Body of pancreas (tissue), 4 donors: Measurements from ENCODE around the gene KIF18A. TPM values are rescaled to one million over a fixed set of nuclear protein-coding genes. Genes with fewer than 3 reads are reported as not detected.

Source experiments
- ATAC-seq: fragments of 150-250 bp; one replicate; pipeline ENCODE4 v1.9.1; 2016
- DNase-seq, 4 donors: peaks; one replicate each; pipeline ENCODE4 v3.0.0-alpha.2; 2019
- H3K27ac ChIP-seq, 4 donors: fragments of 200-600 bp; sonication (generic); 1 replicate in 3 of 4; 2 replicates in 1 of 4; pipeline versions ENCODE4 v1.5.1 to v1.6.1; 2016 to 2019; ENCODE audit warnings: mild to moderate bottlenecking in 1 of 4, mixed read lengths in 1 of 4, moderate library complexity in 1 of 4
- H3K27me3 ChIP-seq, 2 donors: fragments of 200-600 bp; sonication (generic); one replicate each; pipeline ENCODE4 v1.6.0; 2016; ENCODE audit warnings: mild to moderate bottlenecking in 1 of 2
- H3K36me3 ChIP-seq, 2 donors: fragments of 200-600 bp; sonication (generic); replicated peaks in 1 of 2; 2 replicates each; pipeline ENCODE4 v1.5.1; 2016; ENCODE audit warnings: low read depth in 2 of 2; ENCODE audit not compliant: insufficient read depth in 1 of 2
- H3K4me1 ChIP-seq: fragments of 200-600 bp; sonication (generic); one replicate; pipeline ENCODE4 v1.6.0; 2016
- H3K4me3 ChIP-seq, 2 donors: fragments of 200-600 bp; sonication (generic); 1 replicate in 1 of 2; 2 replicates in 1 of 2; pipeline ENCODE4 v1.5.1; 2016 to 2019
- H3K9me3 ChIP-seq, 3 donors: fragments of 200-600 bp; sonication (generic); 1 replicate in 2 of 3; 2 replicates in 1 of 3; pipeline ENCODE4 v1.5.1; 2016
- CTCF ChIP-seq, 7 experiments: fragments of 450-650 bp in 4 of 7; fragments of 200-600 bp in 3 of 7; sonication (generic) in 3 of 7; IDR thresholded peaks; one replicate each; pipeline ENCODE4 v1.5.1; 2016 to 2019; ENCODE audit warnings: antibody characterized with exemption in 7 of 7
- POLR2A ChIP-seq, 3 donors: fragments of 450-650 bp; IDR thresholded peaks; one replicate each; pipeline ENCODE4 v1.6.1; 2016; ENCODE audit warnings: antibody characterized with exemption in 3 of 3, mild to moderate bottlenecking in 2 of 3
- WGBS, 2 donors: methylation state at CpG; one replicate each; pipeline ENCODE4 v1.1.5; 2017; 5-methylcytosine and 5-hydroxymethylcytosine counted together
- intact Hi-C: fragments of 100-400 bp; cut with DNase I; formaldehyde crosslinking; loops from one replicate; pipeline ENCODE4 v1.15.1; 2023
- total RNA-seq, 2 donors: library from RNA; depleted of rRNA; stranded (reverse); fragments of >200 nt; gene quantifications; one replicate each; pipeline ENCODE4 v1.1.0, GENCODE V29; 2016

KIF18A gene
- total RNA-seq, 2 donors from 2014 or later: 0.52 TPM; not detected in 1

GRCh38 chr11:28058333-28058732, 49.6 kb downstream of the KIF18A start:
- H3K27ac ChIP-seq: no peak overlapping the region
- H3K4me1 ChIP-seq: no peaks in the 10 kb centered on the region
- ATAC-seq: no peak
- intact Hi-C loops: no loop called here
- no peak overlapping the region for H3K4me3 ChIP-seq
- DNase-seq: no peak
- no peak for TF ChIP-seq CTCF (IDR thresholded peaks at IDR 0.05)
- TF ChIP-seq POLR2A (IDR thresholded peaks at IDR 0.05): no peak
- no peaks in the 10 kb centered on the region for H3K36me3 ChIP-seq
- no peaks in the 10 kb centered on the region for H3K27me3 ChIP-seq
- H3K9me3 ChIP-seq: no peaks in the 10 kb centered on the region

- Histone ChIP-seq H3K9me3 (no peaks in the 10 kb centered on the region), H3K27me3 (no peaks in the 10 kb centered on the region), H3K27ac (no peak overlapping the region), H3K36me3 (no peaks in the 10 kb centered on the region), H3K4me1 (no peaks in the 10 kb centered on the region), H3K4me3 (no peak overlapping the region)
- WGBS, 2 donors: 92 to 94% methylated on average over 2 of the region's 2 CpGs
- TF ChIP-seq CTCF (IDR thresholded peaks at IDR 0.05): no peak
- no peak for TF ChIP-seq POLR2A (IDR thresholded peaks at IDR 0.05)
- DNase-seq (no peak), ATAC-seq (no peak)
- intact Hi-C loops: no loop called here
These were observed 53.1 kb downstream of the KIF18A start for GRCh38 chr11:28054821-28055220.

GRCh38 chr11:28049338-28050216, 58.4 kb downstream of the KIF18A start:
- DNase-seq (no peak), ATAC-seq (no peak)
- H3K27me3 ChIP-seq: no peaks in the 10 kb centered on the region
- intact Hi-C loops: no loop called here
- H3K9me3 ChIP-seq: no peaks in the 10 kb centered on the region
- H3K36me3 ChIP-seq: no peaks in the 10 kb centered on the region
- WGBS, 2 donors: 69% methylated on average over 5 of the region's 5 CpGs
- TF ChIP-seq POLR2A (IDR thresholded peaks at IDR 0.05) (no peak), CTCF (IDR thresholded peaks at IDR 0.05) (no peak)
- no peaks in the 10 kb centered on the region for H3K4me1 ChIP-seq
- H3K4me3 ChIP-seq: no peak overlapping the region
- H3K27ac ChIP-seq: no peak overlapping the region

GRCh38 chr11:28048812-28049211, 59.1 kb downstream of the KIF18A start:
- TF ChIP-seq CTCF (IDR thresholded peaks at IDR 0.05) (no peak), POLR2A (IDR thresholded peaks at IDR 0.05) (no peak)
- no peaks in the 10 kb centered on the region for H3K36me3 ChIP-seq
- ATAC-seq: no peak
- no peak for DNase-seq
- intact Hi-C loops: no loop called here
- H3K4me1 ChIP-seq: no peaks in the 10 kb centered on the region
- H3K9me3 ChIP-seq: no peaks in the 10 kb centered on the region
- no peak overlapping the region for H3K27ac ChIP-seq
- H3K27me3 ChIP-seq: no peaks in the 10 kb centered on the region
- no peak overlapping the region for H3K4me3 ChIP-seq
